Lower leg skin (tissue), 3 donors: ENCODE data around the gene C6orf62.

Experiments
- POLR2A ChIP-seq, 2 donors: fragments of 450-650 bp; IDR thresholded peaks; one replicate each; pipeline ENCODE4 v1.6.1; 2016 to 2017; ENCODE audit warnings: antibody characterized with exemption in 2 of 2, mild to moderate bottlenecking in 1 of 2, moderate library complexity in 1 of 2
- TF ChIP-seq, protein P1 (sequence below), 3 donors: fragments of 450-650 bp; IDR thresholded peaks; one replicate each; pipeline ENCODE4 v1.5.1; 2016; ENCODE audit warnings: antibody characterized with exemption in 3 of 3, mild to moderate bottlenecking in 3 of 3, moderate library complexity in 2 of 3

DNA sequence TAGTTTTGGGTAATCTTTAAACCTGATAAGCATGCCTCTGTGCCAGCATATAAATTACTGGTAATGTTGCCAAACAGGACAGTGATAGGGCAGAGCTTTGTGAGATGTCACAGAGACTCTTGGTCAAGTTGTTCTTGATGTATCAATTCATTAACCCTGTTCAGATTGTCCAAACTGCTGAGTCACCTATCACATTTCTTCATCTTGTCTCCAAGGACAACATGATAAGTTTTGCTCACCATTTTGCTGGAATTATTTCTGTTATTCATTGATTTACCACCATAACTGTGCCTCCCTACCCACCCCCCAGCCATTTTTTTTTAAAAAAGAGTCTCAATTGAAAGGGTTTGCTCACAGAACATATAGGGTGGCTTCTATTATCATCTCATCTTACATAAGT, 36.3 kb upstream of the C6orf62 start:
- TF ChIP-seq, protein P1, sequence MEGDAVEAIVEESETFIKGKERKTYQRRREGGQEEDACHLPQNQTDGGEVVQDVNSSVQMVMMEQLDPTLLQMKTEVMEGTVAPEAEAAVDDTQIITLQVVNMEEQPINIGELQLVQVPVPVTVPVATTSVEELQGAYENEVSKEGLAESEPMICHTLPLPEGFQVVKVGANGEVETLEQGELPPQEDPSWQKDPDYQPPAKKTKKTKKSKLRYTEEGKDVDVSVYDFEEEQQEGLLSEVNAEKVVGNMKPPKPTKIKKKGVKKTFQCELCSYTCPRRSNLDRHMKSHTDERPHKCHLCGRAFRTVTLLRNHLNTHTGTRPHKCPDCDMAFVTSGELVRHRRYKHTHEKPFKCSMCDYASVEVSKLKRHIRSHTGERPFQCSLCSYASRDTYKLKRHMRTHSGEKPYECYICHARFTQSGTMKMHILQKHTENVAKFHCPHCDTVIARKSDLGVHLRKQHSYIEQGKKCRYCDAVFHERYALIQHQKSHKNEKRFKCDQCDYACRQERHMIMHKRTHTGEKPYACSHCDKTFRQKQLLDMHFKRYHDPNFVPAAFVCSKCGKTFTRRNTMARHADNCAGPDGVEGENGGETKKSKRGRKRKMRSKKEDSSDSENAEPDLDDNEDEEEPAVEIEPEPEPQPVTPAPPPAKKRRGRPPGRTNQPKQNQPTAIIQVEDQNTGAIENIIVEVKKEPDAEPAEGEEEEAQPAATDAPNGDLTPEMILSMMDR (IDR thresholded peaks at IDR 0.05) = no peak
- TF ChIP-seq POLR2A (IDR thresholded peaks at IDR 0.05) = no peak
